Naive thymus-derived CD4-positive, alpha-beta T cell (primary cell): ENCODE data around the gene ATOH1. TPM values are rescaled to one million over a fixed set of nuclear protein-coding genes. Genes with fewer than 3 reads are reported as not detected.

Experiments used
- ATAC-seq: fragments of 150-1000 bp; cut with Tn5 transposase; 2 replicates; pipeline ENCODE4 v1.10.0; 2021; ENCODE audit warnings: mild to moderate bottlenecking, moderate library complexity
- CTCF ChIA-PET: fragments of 350-600 bp; sonication (Branson Sonifier 250); formaldehyde crosslinking; loops from one replicate; lab custom pipeline; 2021; ENCODE audit warnings: antibody characterized with exemption; lab: Charles Lee
- POLR2A ChIA-PET: fragments of 350-600 bp; sonication (Branson Sonifier 250); formaldehyde crosslinking; loops from one replicate; lab custom pipeline; 2021; ENCODE audit warnings: antibody characterized with exemption, inconsistent platforms; lab: Charles Lee
- DNase-seq, 9 donors: peaks; one replicate each; pipeline versions ENCODE4 v3.0.0 to v3.0.0-alpha.2; 2020 to 2022; ENCODE audit warnings: mixed read lengths in 1 of 9
- H3K27ac ChIP-seq: one replicate; pipeline ENCODE4 v1.7.0; 2013; ENCODE audit warnings: mild to moderate bottlenecking, low read depth, low read length, moderate library complexity
- H3K27me3 ChIP-seq, 2 donors: one replicate each; pipeline ENCODE4 v1.7.0; 2013; ENCODE audit warnings: low read length in 2 of 2, mild to moderate bottlenecking in 2 of 2, moderate library complexity in 2 of 2; ENCODE audit not compliant: control insufficient read depth in 2 of 2, insufficient read depth in 2 of 2
- H3K36me3 ChIP-seq, 3 experiments: 1 replicate in 2 of 3; 2 replicates in 1 of 3; pipeline ENCODE4 v1.7.0; 2013; ENCODE audit warnings: low read length in 3 of 3, mild to moderate bottlenecking in 3 of 3, moderate library complexity in 1 of 3; ENCODE audit not compliant: insufficient read depth in 3 of 3, control insufficient read depth in 2 of 3
- H3K4me1 ChIP-seq, 2 donors: one replicate each; pipeline ENCODE4 v1.7.0; 2013; ENCODE audit warnings: low read length in 2 of 2, mild to moderate bottlenecking in 2 of 2, moderate library complexity in 1 of 2; ENCODE audit not compliant: control insufficient read depth in 2 of 2, insufficient read depth in 2 of 2
- H3K4me3 ChIP-seq: 2 replicates; pipeline ENCODE4 v1.7.0; 2013; ENCODE audit warnings: mild to moderate bottlenecking, low read length
- H3K9me3 ChIP-seq, 3 experiments: 1 replicate in 2 of 3; 2 replicates in 1 of 3; pipeline ENCODE4 v1.7.0; 2013; ENCODE audit warnings: low read length in 3 of 3; ENCODE audit not compliant: control insufficient read depth in 2 of 3
- H3K27ac Mint-ChIP-seq, 9 donors: one replicate each; pipeline ENCODE4 v1.8.0; 2020 to 2022; ENCODE audit warnings: mixed read lengths in 9 of 9, mild to moderate bottlenecking in 8 of 9, moderate library complexity in 5 of 9, inconsistent platforms in 2 of 9
- H3K27me3 Mint-ChIP-seq, 5 donors: one replicate each; pipeline ENCODE4 v1.8.0; 2021 to 2022; ENCODE audit warnings: mixed read lengths in 5 of 5, mild to moderate bottlenecking in 1 of 5
- H3K36me3 Mint-ChIP-seq, 5 donors: one replicate each; pipeline ENCODE4 v1.8.0; 2020 to 2022; ENCODE audit warnings: mixed read lengths in 5 of 5, mild to moderate bottlenecking in 3 of 5, inconsistent platforms in 1 of 5
- H3K4me1 Mint-ChIP-seq, 7 donors: one replicate each; pipeline ENCODE4 v1.8.0; 2020 to 2022; ENCODE audit warnings: mixed read lengths in 7 of 7, mild to moderate bottlenecking in 3 of 7, inconsistent platforms in 1 of 7
- H3K4me3 Mint-ChIP-seq, 10 donors: one replicate each; pipeline ENCODE4 v1.8.0; 2020 to 2022; ENCODE audit warnings: mild to moderate bottlenecking in 10 of 10, mixed read lengths in 10 of 10, moderate library complexity in 6 of 10, inconsistent platforms in 2 of 10
- H3K9me3 Mint-ChIP-seq, 11 donors: one replicate each; pipeline ENCODE4 v1.8.0; 2020 to 2022; ENCODE audit warnings: mixed read lengths in 11 of 11, mild to moderate bottlenecking in 4 of 11, inconsistent platforms in 1 of 11, moderate library complexity in 1 of 11
- intact Hi-C, 2 donors: fragments of 100-400 bp; cut with micrococcal nuclease; formaldehyde crosslinking; loops; one replicate each; pipeline ENCODE4 v1.15.1; 2023
- polyA plus RNA-seq, 2 donors: library from polyadenylated mRNA; unstranded; fragments of 300-500 nt; fragmentation: Illumina TruSeq; gene quantifications; one replicate each; pipeline ENCODE4 v1.2.3, GENCODE V29; 2021
- total RNA-seq, 6 experiments: library from RNA in 5 of 6; stranded (reverse) in 5 of 6; gene quantifications; 1 replicate in 5 of 6; 2 replicates in 1 of 6; pipeline ENCODE4 v1.2.3 and lab custom pipeline; 2021 to 2026

Gene ATOH1
- total and polyA plus RNA-seq, 7 experiments from 2014 or later, result not detected

DNA sequence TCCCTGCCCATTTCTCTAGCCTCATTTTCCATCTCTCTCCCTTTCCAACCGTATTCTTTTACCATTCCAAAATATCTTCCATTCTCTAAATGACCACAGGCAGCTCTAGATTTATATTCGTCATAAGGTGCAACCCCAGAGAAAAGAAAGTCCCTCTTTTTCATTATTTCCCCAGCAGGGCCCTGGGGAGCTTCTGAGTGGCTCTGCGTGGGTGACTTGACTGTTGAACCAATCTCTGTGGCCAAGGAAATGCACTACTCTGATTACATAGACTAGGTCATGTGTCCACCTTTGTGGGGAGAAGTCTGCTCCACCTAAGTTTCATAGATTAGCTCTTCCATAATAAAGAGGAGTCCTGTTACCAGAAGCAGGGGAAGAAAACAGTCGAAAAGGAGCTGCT lies 51.4 kb downstream of the ATOH1 start:
- no peak overlapping the region for H3K27ac ChIP-seq
- no peak overlapping the region for H3K4me3 ChIP-seq
- H3K36me3 ChIP-seq, result no peaks in the 10 kb centered on the region
- no peaks in the 10 kb centered on the region for H3K4me1 Mint-ChIP-seq
- ChIA-PET CTCF (no interaction called here), POLR2A (no interaction called here)
- intact Hi-C loops, result no loop called here
- no peaks in the 10 kb centered on the region for H3K27me3 ChIP-seq
- no peak overlapping the region for H3K4me3 Mint-ChIP-seq
- no peaks in the 10 kb centered on the region for H3K36me3 Mint-ChIP-seq
- peaks cover 0 to 6% (median 0%) of the 10 kb centered on the region in 11 donors for H3K9me3 Mint-ChIP-seq
- ATAC-seq (no peak), DNase-seq (no peak)
- no peaks in the 10 kb centered on the region for H3K4me1 ChIP-seq
- H3K27ac Mint-ChIP-seq, result no peak overlapping the region
- no peaks in the 10 kb centered on the region for H3K27me3 Mint-ChIP-seq
- H3K9me3 ChIP-seq, result no peaks in the 10 kb centered on the region
